T47D (cell line): ENCODE measurements around the gene CRX.
A peak's percentile ranks its signal among the peaks of the same experiment; 100 is the strongest.
"Not testable (repeated sequence)": the region's sequence is repeated elsewhere in the genome, so short reads cannot be mapped to it uniquely, and the experiment has no call there.

ENCODE experiments used
- DNase-seq, 2 experiments: peaks; one replicate each; pipeline versions ENCODE4 v3.0.0 to v3.0.0-alpha.2; 2011 to 2012; ENCODE audit warnings: low read depth in 1 of 2, low spot score in 1 of 2
- JUND ChIP-seq: IDR thresholded peaks from 2 replicates; pipeline ENCODE4 v1.6.1; 2012; ENCODE audit warnings: low read depth
- in situ Hi-C: cut with HindIII; loops from 2 replicates; pipeline ENCODE4 v1.10.0; 2016; ENCODE audit warnings: low sequenced_read_pairs, low pct_unique_long_range_greater_than_20kb

CRX gene

GRCh38 chr19:47792616-47793015 is 29.1 kb upstream of the CRX start:
- no peak for DNase-seq
- in situ Hi-C loops = no loop called here
- no peak for TF ChIP-seq JUND

GRCh38 chr19:47794526-47794925 is 27.2 kb upstream of the CRX start:
- in situ Hi-C loops = no loop called here
- TF ChIP-seq JUND = no peak
- DNase-seq = no peak

GRCh38 chr19:47796785-47797184 is 25.0 kb upstream of the CRX start:
- DNase-seq = no peak
- in situ Hi-C loops = no loop called here
- TF ChIP-seq JUND = no peak

GRCh38 chr19:47797996-47798903 is 23.5 kb upstream of the CRX start:
- in situ Hi-C loops = no loop called here
- DNase-seq = no peak
- TF ChIP-seq JUND = no peak

GRCh38 chr19:47798904-47799266 is 22.9 kb upstream of the CRX start:
- TF ChIP-seq JUND = no peak
- in situ Hi-C loops = no loop called here
- DNase-seq = no peak

GRCh38 chr19:47801270-47801669 is 20.5 kb upstream of the CRX start:
- TF ChIP-seq JUND = no peak
- DNase-seq = no peak
- in situ Hi-C loops = no loop called here

- no peak for DNase-seq
- TF ChIP-seq JUND = no peak
- in situ Hi-C loops = no loop called here
These were observed 19.2 kb upstream of the CRX start for GRCh38 chr19:47802521-47803043.

- DNase-seq, in situ Hi-C loops: not testable (repeated sequence)
These were observed 18.6 kb upstream of the CRX start for GRCh38 chr19:47803148-47803547.

GRCh38 chr19:47803671-47804070 is 18.1 kb upstream of the CRX start:
- in situ Hi-C loops, DNase-seq: not testable (repeated sequence)

GRCh38 chr19:47804451-47804850 is 17.3 kb upstream of the CRX start, which contains the start of gene TPRX1:
Gene TPRX1, minus strand, starts transcription at chr19:47804551. Its CDS starts 12 bp downstream, at chr19:47804539.
- DNase-seq, in situ Hi-C loops: not testable (repeated sequence)

- in situ Hi-C loops = no loop called here
- TF ChIP-seq JUND = no peak
- DNase-seq = no peak
These were observed 16.4 kb upstream of the CRX start for GRCh38 chr19:47805313-47805712.

- no peak for TF ChIP-seq JUND
- no peak for DNase-seq
- in situ Hi-C loops = no loop called here
These were observed 15.3 kb upstream of the CRX start for GRCh38 chr19:47806435-47806834.

- no peak for TF ChIP-seq JUND
- peak in 1 of 2 experiments; percentile 75 for DNase-seq
- in situ Hi-C loops = no loop called here
These were observed 8.3 kb upstream of the CRX start for GRCh38 chr19:47813304-47813994.
